DOHH2 (cell line): ENCODE measurements around the gene SMC6.

Source experiments
- EZH2phosphoT487 ChIP-seq: fragments of 200-600 bp; sonication (generic); IDR thresholded peaks from 2 replicates; pipeline ENCODE4 v1.6.1; 2017; ENCODE audit warnings: borderline replicate concordance, mild to moderate bottlenecking, antibody characterized with exemption, low read length, moderate library complexity, mixed read lengths
- TF ChIP-seq, protein P1 (sequence below): fragments of 200-600 bp; sonication (generic); IDR thresholded peaks from one replicate; pipeline ENCODE4 v1.5.1; 2014; ENCODE audit warnings: antibody characterized with exemption, mild to moderate bottlenecking, low read depth, low read length; ENCODE audit not compliant: poor library complexity, severe bottlenecking

GRCh38 chr2:17662723-17663122 is 90.9 kb downstream of the SMC6 start:
- TF ChIP-seq, protein P1, sequence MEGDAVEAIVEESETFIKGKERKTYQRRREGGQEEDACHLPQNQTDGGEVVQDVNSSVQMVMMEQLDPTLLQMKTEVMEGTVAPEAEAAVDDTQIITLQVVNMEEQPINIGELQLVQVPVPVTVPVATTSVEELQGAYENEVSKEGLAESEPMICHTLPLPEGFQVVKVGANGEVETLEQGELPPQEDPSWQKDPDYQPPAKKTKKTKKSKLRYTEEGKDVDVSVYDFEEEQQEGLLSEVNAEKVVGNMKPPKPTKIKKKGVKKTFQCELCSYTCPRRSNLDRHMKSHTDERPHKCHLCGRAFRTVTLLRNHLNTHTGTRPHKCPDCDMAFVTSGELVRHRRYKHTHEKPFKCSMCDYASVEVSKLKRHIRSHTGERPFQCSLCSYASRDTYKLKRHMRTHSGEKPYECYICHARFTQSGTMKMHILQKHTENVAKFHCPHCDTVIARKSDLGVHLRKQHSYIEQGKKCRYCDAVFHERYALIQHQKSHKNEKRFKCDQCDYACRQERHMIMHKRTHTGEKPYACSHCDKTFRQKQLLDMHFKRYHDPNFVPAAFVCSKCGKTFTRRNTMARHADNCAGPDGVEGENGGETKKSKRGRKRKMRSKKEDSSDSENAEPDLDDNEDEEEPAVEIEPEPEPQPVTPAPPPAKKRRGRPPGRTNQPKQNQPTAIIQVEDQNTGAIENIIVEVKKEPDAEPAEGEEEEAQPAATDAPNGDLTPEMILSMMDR = no peak
- TF ChIP-seq EZH2phosphoT487 = no peak
